Karpas-422 (cell line): Measurements from ENCODE around the gene SLC66A3. TPM values are rescaled to one million over a fixed set of nuclear protein-coding genes. Genes with fewer than 3 reads are reported as not detected.

Source experiments
- DNase-seq: peaks from one replicate; pipeline ENCODE4 v3.0.0-alpha.2; 2015
- H2AFZ ChIP-seq: fragments of 200-600 bp; sonication (generic); 2 replicates; pipeline ENCODE4 v1.6.1; 2014; ENCODE audit warnings: antibody characterized with exemption, low read length, mixed read lengths
- H3K27ac ChIP-seq: fragments of 200-600 bp; sonication (generic); 2 replicates; pipeline ENCODE4 v1.5.1; 2014; ENCODE audit warnings: mild to moderate bottlenecking, low read length, moderate library complexity
- H3K27me3 ChIP-seq: fragments of 200-600 bp; sonication (generic); 2 replicates; pipeline ENCODE4 v1.6.1; 2014; ENCODE audit warnings: low read length, mixed read lengths
- H3K36me3 ChIP-seq: fragments of 200-600 bp; sonication (generic); 2 replicates; pipeline ENCODE4 v1.6.1; 2014; ENCODE audit warnings: low read length, mixed read lengths; ENCODE audit not compliant: insufficient read depth
- H3K4me1 ChIP-seq: fragments of 200-600 bp; sonication (generic); 2 replicates; pipeline ENCODE4 v1.6.1; 2014; ENCODE audit warnings: mild to moderate bottlenecking, low read length, mixed read lengths
- H3K4me2 ChIP-seq: fragments of 200-600 bp; sonication (generic); 2 replicates; pipeline ENCODE4 v1.6.1; 2014; ENCODE audit warnings: low read length, low read depth, mild to moderate bottlenecking; ENCODE audit not compliant: poor library complexity, severe bottlenecking
- H3K4me3 ChIP-seq: fragments of 200-600 bp; sonication (generic); 2 replicates; pipeline ENCODE4 v1.5.1; 2014; ENCODE audit warnings: mild to moderate bottlenecking, antibody characterized with exemption, low read length, mixed read lengths
- H3K79me2 ChIP-seq: fragments of 200-600 bp; sonication (generic); 2 replicates; pipeline ENCODE4 v1.6.1; 2014; ENCODE audit warnings: mild to moderate bottlenecking, low read length, mixed read lengths
- H3K9ac ChIP-seq: fragments of 200-600 bp; sonication (generic); 2 replicates; pipeline ENCODE4 v1.6.0; 2014; ENCODE audit warnings: low read length
- H3K9me2 ChIP-seq: fragments of 200-600 bp; sonication (generic), shearing (Covaris generic); replicated peaks from 2 replicates; pipeline ENCODE4 v1.6.0; 2014; ENCODE audit warnings: mild to moderate bottlenecking, low read length, moderate library complexity; ENCODE audit not compliant: insufficient read depth
- H3K9me3 ChIP-seq: fragments of 300-700, 200-600 bp; sonication (generic); 2 replicates; pipeline ENCODE4 v1.6.1; 2014; ENCODE audit warnings: low read length, mixed read lengths
- H4K20me1 ChIP-seq: fragments of 200-600 bp; sonication (generic); 2 replicates; pipeline ENCODE4 v1.6.1; 2014; ENCODE audit warnings: mild to moderate bottlenecking, antibody characterized with exemption, low read length, low read depth; ENCODE audit not compliant: insufficient read depth
- total RNA-seq: library from RNA; depleted of rRNA; stranded (reverse); fragments of >200 nt; shearing (Covaris generic); gene quantifications from 2 replicates; pipeline ENCODE4 v1.2.3, GENCODE V29; 2014; ENCODE audit warnings: low replicate concordance

SLC66A3 gene
- total RNA-seq, 1 experiment from 2014 or later: 18.2 TPM

GRCh38 chr2:11156396-11157075 is 1.3 kb downstream of the SLC66A3 start:
- H3K9me2 ChIP-seq: no peaks in the 10 kb centered on the region
- no peak overlapping the region for H2AFZ ChIP-seq
- H3K79me2 ChIP-seq: no peaks in the 10 kb centered on the region
- no peak for DNase-seq
- H3K9ac ChIP-seq: no peak overlapping the region
- no peaks in the 10 kb centered on the region for H3K27me3 ChIP-seq
- H3K36me3 ChIP-seq: no peaks in the 10 kb centered on the region
- H3K27ac ChIP-seq: no peak overlapping the region
- H3K9me3 ChIP-seq: no peaks in the 10 kb centered on the region
- H3K4me1 ChIP-seq: peaks cover 15% of the 10 kb centered on the region
- H3K4me3 ChIP-seq: peak overlapping the region; percentile 80; the same call in 1 of the 2 replicates
- peak overlapping the region; percentile 78 for H3K4me2 ChIP-seq
- no peaks in the 10 kb centered on the region for H4K20me1 ChIP-seq

- no peaks in the 10 kb centered on the region for H3K9me2 ChIP-seq
- H3K4me2 ChIP-seq: no peak overlapping the region
- DNase-seq: no peak
- H2AFZ ChIP-seq: no peak overlapping the region
- no peak overlapping the region for H3K4me3 ChIP-seq
- H4K20me1 ChIP-seq: no peaks in the 10 kb centered on the region
- no peaks in the 10 kb centered on the region for H3K9me3 ChIP-seq
- no peaks in the 10 kb centered on the region for H3K79me2 ChIP-seq
- H3K27ac ChIP-seq: no peak overlapping the region
- no peak overlapping the region for H3K9ac ChIP-seq
- no peaks in the 10 kb centered on the region for H3K27me3 ChIP-seq
- H3K36me3 ChIP-seq: no peaks in the 10 kb centered on the region
- H3K4me1 ChIP-seq: peaks cover 15% of the 10 kb centered on the region
Observed at GRCh38 chr2:11157296-11157695, 2.0 kb downstream of the SLC66A3 start.

GRCh38 chr2:11157731-11158130 is 2.5 kb downstream of the SLC66A3 start:
- Histone ChIP-seq H3K9ac (no peak overlapping the region), H3K27ac (no peak overlapping the region), H3K27me3 (no peaks in the 10 kb centered on the region), H2AFZ (no peak overlapping the region), H3K9me2 (no peaks in the 10 kb centered on the region), H3K36me3 (no peaks in the 10 kb centered on the region), H3K4me3 (no peak overlapping the region), H3K79me2 (no peaks in the 10 kb centered on the region), H3K4me1 (peaks cover 15% of the 10 kb centered on the region), H3K4me2 (no peak overlapping the region), H4K20me1 (no peaks in the 10 kb centered on the region), H3K9me3 (no peaks in the 10 kb centered on the region)
- DNase-seq: no peak

GRCh38 chr2:11158916-11159573 is 3.8 kb downstream of the SLC66A3 start:
- Histone ChIP-seq H3K4me1 (peaks cover 15% of the 10 kb centered on the region), H3K9ac (no peak overlapping the region), H3K27ac (no peak overlapping the region), H3K79me2 (no peaks in the 10 kb centered on the region), H3K4me2 (no peak overlapping the region), H3K4me3 (no peak overlapping the region), H3K27me3 (no peaks in the 10 kb centered on the region), H2AFZ (no peak overlapping the region), H4K20me1 (no peaks in the 10 kb centered on the region), H3K9me3 (no peaks in the 10 kb centered on the region), H3K9me2 (no peaks in the 10 kb centered on the region), H3K36me3 (no peaks in the 10 kb centered on the region)
- DNase-seq: no peak

GRCh38 chr2:11159574-11160170 is 4.4 kb downstream of the SLC66A3 start:
- Histone ChIP-seq H3K79me2 (no peaks in the 10 kb centered on the region), H3K27me3 (no peaks in the 10 kb centered on the region), H3K27ac (no peak overlapping the region), H2AFZ (no peak overlapping the region), H3K9me2 (no peaks in the 10 kb centered on the region), H4K20me1 (no peaks in the 10 kb centered on the region), H3K4me2 (no peak overlapping the region), H3K4me1 (peaks cover 10% of the 10 kb centered on the region), H3K4me3 (no peak overlapping the region), H3K9ac (no peak overlapping the region), H3K36me3 (no peaks in the 10 kb centered on the region), H3K9me3 (no peaks in the 10 kb centered on the region)
- no peak for DNase-seq

GRCh38 chr2:11160256-11160655 is 5.0 kb downstream of the SLC66A3 start:
- no peak for DNase-seq
- no peak overlapping the region for H3K27ac ChIP-seq
- H3K9me2 ChIP-seq: no peaks in the 10 kb centered on the region
- no peak overlapping the region for H2AFZ ChIP-seq
- no peaks in the 10 kb centered on the region for H3K79me2 ChIP-seq
- H3K4me3 ChIP-seq: no peak overlapping the region
- H3K27me3 ChIP-seq: no peaks in the 10 kb centered on the region
- H4K20me1 ChIP-seq: no peaks in the 10 kb centered on the region
- H3K4me2 ChIP-seq: no peak overlapping the region
- no peaks in the 10 kb centered on the region for H3K36me3 ChIP-seq
- H3K9ac ChIP-seq: no peak overlapping the region
- peaks cover 8% of the 10 kb centered on the region for H3K4me1 ChIP-seq
- no peaks in the 10 kb centered on the region for H3K9me3 ChIP-seq

- Histone ChIP-seq H3K9ac (no peak overlapping the region), H3K4me3 (no peak overlapping the region), H2AFZ (no peak overlapping the region), H3K36me3 (no peaks in the 10 kb centered on the region), H3K9me2 (no peaks in the 10 kb centered on the region), H3K27me3 (no peaks in the 10 kb centered on the region), H3K9me3 (no peaks in the 10 kb centered on the region), H3K4me2 (no peak overlapping the region), H4K20me1 (no peaks in the 10 kb centered on the region), H3K27ac (no peak overlapping the region), H3K4me1 (peaks cover 4% of the 10 kb centered on the region), H3K79me2 (no peaks in the 10 kb centered on the region)
- no peak for DNase-seq
Observed at GRCh38 chr2:11160731-11161455, 5.6 kb downstream of the SLC66A3 start.

- H3K36me3 ChIP-seq: no peaks in the 10 kb centered on the region
- H3K27ac ChIP-seq: no peak overlapping the region
- H3K79me2 ChIP-seq: no peaks in the 10 kb centered on the region
- H3K9me2 ChIP-seq: no peaks in the 10 kb centered on the region
- no peak overlapping the region for H3K9ac ChIP-seq
- no peak overlapping the region for H3K4me2 ChIP-seq
- no peaks in the 10 kb centered on the region for H4K20me1 ChIP-seq
- no peak overlapping the region for H3K4me3 ChIP-seq
- no peak overlapping the region for H2AFZ ChIP-seq
- DNase-seq: no peak
- H3K27me3 ChIP-seq: no peaks in the 10 kb centered on the region
- no peaks in the 10 kb centered on the region for H3K9me3 ChIP-seq
- no peaks in the 10 kb centered on the region for H3K4me1 ChIP-seq
Observed at GRCh38 chr2:11161747-11162146, 6.5 kb downstream of the SLC66A3 start.
